ENCODE measurements around the gene CELSR1.

Gene CELSR1

DNA sequence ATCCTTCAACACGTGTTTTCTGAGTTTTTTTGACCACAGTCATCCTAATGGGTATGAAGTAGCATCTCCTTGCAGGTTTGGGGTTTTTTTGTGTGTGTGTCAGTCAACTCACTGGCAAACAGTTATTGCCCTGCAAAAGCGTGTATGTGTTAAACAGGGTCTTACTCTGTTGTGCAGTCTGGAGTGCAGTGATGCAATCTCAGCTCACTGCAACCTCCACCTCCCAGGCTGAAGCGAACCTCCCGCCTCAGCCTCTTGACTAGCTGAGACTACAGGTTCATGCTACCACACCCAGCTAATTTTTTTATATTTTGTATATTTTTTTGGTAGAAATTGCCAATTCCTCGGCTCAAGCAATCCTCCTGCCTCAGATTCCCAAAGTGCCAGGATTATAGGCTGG, 15.4 kb downstream of the CELSR1 start:
- Histone ChIP-seq H2AFZ (ENCODE audit: low read length) (no peak overlapping the region), H3K4me1 (ENCODE audit: control insufficient read depth in 2 of 2, insufficient read depth in 1 of 2, low read depth in 1 of 2, low read length in 2 of 2) (peaks cover 2 to 27% of the 10 kb centered on the region in 2 donors), H2BK15ac (ENCODE audit: low read length) (no peak overlapping the region), H3K36me3 (replicated peaks in 1 of 2; ENCODE audit: control insufficient read depth in 2 of 2, insufficient read depth in 2 of 2, low read length in 2 of 2) (peaks cover 0 to 8% of the 10 kb centered on the region in 2 donors), H3K27ac (replicated peaks; ENCODE audit: low read length) (no peak overlapping the region), H3K4me3 (ENCODE audit: low read length in 2 of 2) (no peak overlapping the region), H3K18ac (ENCODE audit: low read length) (no peak overlapping the region), H3K4ac (ENCODE audit: low read length) (no peak overlapping the region), H3K23ac (ENCODE audit: low read depth, low read length, poor library complexity) (no peak overlapping the region), H2BK12ac (ENCODE audit: low read length) (no peak overlapping the region), H3K27me3 (ENCODE audit: control insufficient read depth in 3 of 3, insufficient read depth in 3 of 3, low read depth in 1 of 3, low read length in 3 of 3) (no peaks in the 10 kb centered on the region), H4K8ac (ENCODE audit: low read depth, low read length) (no peak overlapping the region), H4K91ac (ENCODE audit: low read depth, low read length, poor library complexity) (no peak overlapping the region), H2BK5ac (ENCODE audit: low read length) (no peak overlapping the region), H3K14ac (ENCODE audit: low read length) (no peak overlapping the region), H2BK120ac (ENCODE audit: low read depth, low read length) (no peak overlapping the region), H2AK5ac (ENCODE audit: low read depth, low read length) (no peak overlapping the region), H3K79me1 (ENCODE audit: low read depth, low read length) (peaks cover 8% of the 10 kb centered on the region), H3K9me3 (replicated peaks in 1 of 2; ENCODE audit: control insufficient read depth in 2 of 2, insufficient read depth in 1 of 2, low read depth in 1 of 2, low read length in 2 of 2) (no peaks in the 10 kb centered on the region), H3K9ac (ENCODE audit: low read depth, low read length, poor library complexity) (no peak overlapping the region), H3K4me2 (ENCODE audit: insufficient read depth, low read length, poor library complexity, severe bottlenecking) (no peak overlapping the region)
- DNase-seq (ENCODE audit: low spot score): no peak
- WGBS, 2 donors (ENCODE audit: extremely low coverage in 2 of 2, insufficient read length in 2 of 2, insufficient replicate concordance in 1 of 2): no CpG with 5 or more reads among the region's 5 CpGs

- Histone ChIP-seq H3K4me2 (ENCODE audit: insufficient read depth, low read length, poor library complexity, severe bottlenecking) (no peak overlapping the region), H3K23ac (ENCODE audit: low read depth, low read length, poor library complexity) (no peak overlapping the region), H3K27me3 (ENCODE audit: control insufficient read depth in 3 of 3, insufficient read depth in 3 of 3, low read depth in 1 of 3, low read length in 3 of 3) (no peaks in the 10 kb centered on the region), H3K18ac (ENCODE audit: low read length) (no peak overlapping the region), H3K14ac (ENCODE audit: low read length) (no peak overlapping the region), H3K4ac (ENCODE audit: low read length) (no peak overlapping the region), H3K4me3 (ENCODE audit: low read length in 2 of 2) (no peak overlapping the region), H3K9me3 (replicated peaks in 1 of 2; ENCODE audit: control insufficient read depth in 2 of 2, insufficient read depth in 1 of 2, low read depth in 1 of 2, low read length in 2 of 2) (no peaks in the 10 kb centered on the region), H2AK5ac (ENCODE audit: low read depth, low read length) (no peak overlapping the region), H2BK5ac (ENCODE audit: low read length) (no peak overlapping the region), H3K36me3 (replicated peaks in 1 of 2; ENCODE audit: control insufficient read depth in 2 of 2, insufficient read depth in 2 of 2, low read length in 2 of 2) (peaks cover 0 to 8% of the 10 kb centered on the region in 2 donors), H4K8ac (ENCODE audit: low read depth, low read length) (no peak overlapping the region), H2BK120ac (ENCODE audit: low read depth, low read length) (no peak overlapping the region), H2BK15ac (ENCODE audit: low read length) (no peak overlapping the region), H4K91ac (ENCODE audit: low read depth, low read length, poor library complexity) (no peak overlapping the region), H2AFZ (ENCODE audit: low read length) (no peak overlapping the region), H3K4me1 (ENCODE audit: control insufficient read depth in 2 of 2, insufficient read depth in 1 of 2, low read depth in 1 of 2, low read length in 2 of 2) (peaks cover 2 to 27% of the 10 kb centered on the region in 2 donors), H2BK12ac (ENCODE audit: low read length) (no peak overlapping the region), H3K79me1 (ENCODE audit: low read depth, low read length) (peaks cover 5% of the 10 kb centered on the region), H3K27ac (replicated peaks; ENCODE audit: low read length) (no peak overlapping the region), H3K9ac (ENCODE audit: low read depth, low read length, poor library complexity) (no peak overlapping the region)
- no CpG with 5 or more reads among the region's 8 CpGs for whole genome bisulfite sequencing, 2 donors (ENCODE audit: extremely low coverage in 2 of 2, insufficient read length in 2 of 2, insufficient replicate concordance in 1 of 2)
- DNase-seq (ENCODE audit: low spot score): no peak
These were observed 16.5 kb downstream of the CELSR1 start for GRCh38 chr22:46520880-46521279.

DNA sequence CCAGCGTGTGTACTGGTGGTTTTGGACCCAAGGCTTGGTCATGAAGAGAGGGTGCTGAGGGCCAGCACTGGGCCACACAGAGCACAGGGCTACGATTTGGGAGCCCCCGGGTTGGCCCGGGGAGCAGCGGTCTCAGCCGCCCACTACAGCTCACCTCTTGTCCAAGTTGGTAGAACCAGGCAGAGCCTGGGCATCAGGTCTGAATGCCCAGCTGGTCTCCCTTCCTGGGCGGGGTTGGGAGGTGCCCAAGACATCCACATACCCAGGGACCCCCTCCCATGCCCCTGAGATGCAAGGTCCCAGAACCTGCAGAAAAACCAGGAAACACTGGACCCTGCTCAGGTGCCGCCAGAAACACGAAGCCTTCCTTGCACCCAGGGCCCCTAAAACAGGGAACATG, 18.0 kb downstream of the CELSR1 start:
- no peak overlapping the region for H4K8ac ChIP-seq (ENCODE audit: low read depth, low read length)
- no peak overlapping the region for H3K9ac ChIP-seq (ENCODE audit: low read depth, low read length, poor library complexity)
- H2BK120ac ChIP-seq (ENCODE audit: low read depth, low read length): no peak overlapping the region
- no peak overlapping the region for H2BK12ac ChIP-seq (ENCODE audit: low read length)
- H3K4me3 ChIP-seq (ENCODE audit: low read length in 2 of 2): no peak overlapping the region
- H3K4me1 ChIP-seq (ENCODE audit: control insufficient read depth in 2 of 2, insufficient read depth in 1 of 2, low read depth in 1 of 2, low read length in 2 of 2): peaks cover 15 to 37% of the 10 kb centered on the region in 2 donors
- no peak overlapping the region for H3K27ac ChIP-seq (replicated peaks; ENCODE audit: low read length)
- H4K91ac ChIP-seq (ENCODE audit: low read depth, low read length, poor library complexity): no peak overlapping the region
- no peak overlapping the region for H3K4ac ChIP-seq (ENCODE audit: low read length)
- H3K79me1 ChIP-seq (ENCODE audit: low read depth, low read length): peaks cover 5% of the 10 kb centered on the region
- DNase-seq (ENCODE audit: low spot score): no peak
- WGBS, 2 donors (ENCODE audit: extremely low coverage in 2 of 2, insufficient read length in 2 of 2, insufficient replicate concordance in 1 of 2): no CpG with 5 or more reads among the region's 9 CpGs
- no peak overlapping the region for H2AK5ac ChIP-seq (ENCODE audit: low read depth, low read length)
- no peak overlapping the region for H2BK5ac ChIP-seq (ENCODE audit: low read length)
- peaks cover 0 to 8% of the 10 kb centered on the region in 2 donors for H3K36me3 ChIP-seq (replicated peaks in 1 of 2; ENCODE audit: control insufficient read depth in 2 of 2, insufficient read depth in 2 of 2, low read length in 2 of 2)
- no peak overlapping the region for H3K18ac ChIP-seq (ENCODE audit: low read length)
- H3K14ac ChIP-seq (ENCODE audit: low read length): no peak overlapping the region
- H3K9me3 ChIP-seq (replicated peaks in 1 of 2; ENCODE audit: control insufficient read depth in 2 of 2, insufficient read depth in 1 of 2, low read depth in 1 of 2, low read length in 2 of 2): no peaks in the 10 kb centered on the region
- no peak overlapping the region for H3K23ac ChIP-seq (ENCODE audit: low read depth, low read length, poor library complexity)
- H3K27me3 ChIP-seq (ENCODE audit: control insufficient read depth in 3 of 3, insufficient read depth in 3 of 3, low read depth in 1 of 3, low read length in 3 of 3): no peaks in the 10 kb centered on the region
- H2AFZ ChIP-seq (ENCODE audit: low read length): no peak overlapping the region
- no peak overlapping the region for H2BK15ac ChIP-seq (ENCODE audit: low read length)
- no peak overlapping the region for H3K4me2 ChIP-seq (ENCODE audit: insufficient read depth, low read length, poor library complexity, severe bottlenecking)

DNA sequence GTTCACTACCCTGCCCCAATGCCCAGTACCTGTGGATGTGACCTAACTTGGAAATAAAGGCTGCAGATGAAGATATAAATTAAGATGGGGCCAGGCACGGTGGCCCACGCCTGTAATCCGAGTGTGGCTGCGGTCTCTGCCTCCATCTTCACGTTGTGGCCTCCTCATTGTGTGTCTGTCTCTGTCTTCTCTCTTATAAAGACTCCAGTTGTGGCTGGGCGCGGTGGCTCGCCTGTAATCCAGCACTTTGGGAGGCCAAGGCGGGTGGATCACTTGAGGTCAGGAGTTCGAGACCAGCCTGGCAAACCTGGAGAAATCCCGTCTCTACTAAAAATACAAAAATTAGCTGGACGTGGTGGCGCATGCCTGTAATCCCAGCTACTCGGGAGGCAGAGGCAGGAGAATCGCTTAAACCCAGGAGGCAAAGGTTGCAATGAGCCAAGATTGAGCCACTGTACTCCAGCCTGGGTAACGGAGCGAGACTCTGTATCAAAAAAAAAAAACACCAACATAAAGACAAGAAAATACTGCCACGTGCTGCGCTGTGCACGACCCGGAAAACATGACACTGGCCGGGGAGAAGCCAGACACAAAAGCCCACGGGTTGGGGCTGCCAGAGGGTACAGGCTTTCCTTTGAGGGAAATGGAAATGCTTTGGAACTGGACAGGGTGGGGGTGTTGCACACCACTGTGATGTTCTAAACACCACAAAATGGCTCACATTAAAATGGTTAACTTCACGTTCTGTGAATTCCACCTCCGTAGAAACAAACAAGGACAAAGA, 18.7 kb downstream of the CELSR1 start:
- Histone ChIP-seq H2BK5ac (ENCODE audit: low read length) (no peak overlapping the region), H3K4me2 (ENCODE audit: insufficient read depth, low read length, poor library complexity, severe bottlenecking) (no peak overlapping the region), H3K27ac (replicated peaks; ENCODE audit: low read length) (no peak overlapping the region), H3K36me3 (replicated peaks in 1 of 2; ENCODE audit: control insufficient read depth in 2 of 2, insufficient read depth in 2 of 2, low read length in 2 of 2) (peaks cover 0 to 8% of the 10 kb centered on the region in 2 donors), H3K9ac (ENCODE audit: low read depth, low read length, poor library complexity) (no peak overlapping the region), H2AK5ac (ENCODE audit: low read depth, low read length) (no peak overlapping the region), H2BK15ac (ENCODE audit: low read length) (no peak overlapping the region), H2AFZ (ENCODE audit: low read length) (no peak overlapping the region), H3K4ac (ENCODE audit: low read length) (no peak overlapping the region), H3K79me1 (ENCODE audit: low read depth, low read length) (peaks cover 2% of the 10 kb centered on the region), H2BK12ac (ENCODE audit: low read length) (no peak overlapping the region), H3K4me3 (ENCODE audit: low read length in 2 of 2) (no peak overlapping the region), H4K91ac (ENCODE audit: low read depth, low read length, poor library complexity) (no peak overlapping the region), H3K27me3 (ENCODE audit: control insufficient read depth in 3 of 3, insufficient read depth in 3 of 3, low read depth in 1 of 3, low read length in 3 of 3) (no peaks in the 10 kb centered on the region), H3K14ac (ENCODE audit: low read length) (no peak overlapping the region), H3K23ac (ENCODE audit: low read depth, low read length, poor library complexity) (no peak overlapping the region), H4K8ac (ENCODE audit: low read depth, low read length) (no peak overlapping the region), H3K9me3 (replicated peaks in 1 of 2; ENCODE audit: control insufficient read depth in 2 of 2, insufficient read depth in 1 of 2, low read depth in 1 of 2, low read length in 2 of 2) (no peaks in the 10 kb centered on the region), H3K18ac (ENCODE audit: low read length) (no peak overlapping the region), H2BK120ac (ENCODE audit: low read depth, low read length) (no peak overlapping the region), H3K4me1 (ENCODE audit: control insufficient read depth in 2 of 2, insufficient read depth in 1 of 2, low read depth in 1 of 2, low read length in 2 of 2) (peaks cover 18 to 32% of the 10 kb centered on the region in 2 donors)
- DNase-seq (ENCODE audit: low spot score): no peak
- no CpG with 5 or more reads among the region's 25 CpGs for WGBS, 2 donors (ENCODE audit: extremely low coverage in 2 of 2, insufficient read length in 2 of 2, insufficient replicate concordance in 1 of 2)

Data from neuronal stem cell (in vitro differentiated cells).